ENCODE measurements around the gene NFKBIA.
"Not testable (repeated sequence)": the region's sequence is repeated elsewhere in the genome, so short reads cannot be mapped to it uniquely, and the experiment has no call there.

NFKBIA gene

GRCh38 chr14:35404449-35405303 lies at the start of gene NFKBIA:
NFKBIA (minus strand) TSS chr14:35404749; CDS start chr14:35404644, 105 bp downstream.
- DNase-seq = peak; percentile 98

- DNase-seq = no peak
Measured at GRCh38 chr14:35446450-35446849, 41.9 kb upstream of the NFKBIA start.

GRCh38 chr14:35444104-35444503 lies 39.6 kb upstream of the NFKBIA start:
- no peak for DNase-seq

GRCh38 chr14:35441160-35441559 lies 36.6 kb upstream of the NFKBIA start:
- DNase-seq = no peak

- DNase-seq = no peak
Measured at GRCh38 chr14:35438910-35439713, 34.6 kb upstream of the NFKBIA start.

GRCh38 chr14:35438492-35438891 lies 33.9 kb upstream of the NFKBIA start:
- not testable (repeated sequence) for DNase-seq

- DNase-seq = no peak
Measured at GRCh38 chr14:35435177-35435576, 30.6 kb upstream of the NFKBIA start.

- no peak for DNase-seq
Measured at GRCh38 chr14:35433826-35434225, 29.3 kb upstream of the NFKBIA start.

GRCh38 chr14:35430459-35431199 lies 26.1 kb upstream of the NFKBIA start:
- no peak for DNase-seq

- no peak for DNase-seq
Measured at GRCh38 chr14:35429951-35430350, 25.4 kb upstream of the NFKBIA start.

- no peak for DNase-seq
Measured at GRCh38 chr14:35425850-35426249, 21.3 kb upstream of the NFKBIA start.

- DNase-seq = no peak
Measured at GRCh38 chr14:35423621-35424020, 19.1 kb upstream of the NFKBIA start.

GRCh38 chr14:35420036-35420811 lies 15.7 kb upstream of the NFKBIA start:
- no peak for DNase-seq

- DNase-seq = no peak
Measured at GRCh38 chr14:35419429-35419841, 14.9 kb upstream of the NFKBIA start.

GRCh38 chr14:35418093-35418492 lies 13.5 kb upstream of the NFKBIA start:
- no peak for DNase-seq

GRCh38 chr14:35416108-35416750 lies 11.7 kb upstream of the NFKBIA start:
- peak; percentile 70 for DNase-seq

GRCh38 chr14:35414365-35414764 lies 9.8 kb upstream of the NFKBIA start:
- no peak for DNase-seq

- DNase-seq = no peak
Measured at GRCh38 chr14:35412272-35413056, 7.9 kb upstream of the NFKBIA start.

- no peak for DNase-seq
Measured at GRCh38 chr14:35410858-35411257, 6.3 kb upstream of the NFKBIA start.

GRCh38 chr14:35409595-35409994 lies 5.0 kb upstream of the NFKBIA start:
- no peak for DNase-seq

- no peak for DNase-seq
Measured at GRCh38 chr14:35408026-35408425, 3.5 kb upstream of the NFKBIA start.
